GM12892 (cell line): Measurements from ENCODE around the gene AGPS.

Experiments used
- POLR2A ChIP-seq: IDR thresholded peaks from 2 replicates; pipeline ENCODE4 v1.6.1; 2011; ENCODE audit warnings: low read depth, low read length, control low read depth
- POLR2AphosphoS5 ChIP-seq: IDR thresholded peaks from 2 replicates; pipeline ENCODE4 v1.6.1; 2011; ENCODE audit warnings: low read depth, low read length, control low read depth
- TAF1 ChIP-seq: IDR thresholded peaks from 2 replicates; pipeline ENCODE4 v1.6.1; 2011; ENCODE audit warnings: low read depth, mild to moderate bottlenecking, control low read depth, low read length, borderline replicate concordance

DNA sequence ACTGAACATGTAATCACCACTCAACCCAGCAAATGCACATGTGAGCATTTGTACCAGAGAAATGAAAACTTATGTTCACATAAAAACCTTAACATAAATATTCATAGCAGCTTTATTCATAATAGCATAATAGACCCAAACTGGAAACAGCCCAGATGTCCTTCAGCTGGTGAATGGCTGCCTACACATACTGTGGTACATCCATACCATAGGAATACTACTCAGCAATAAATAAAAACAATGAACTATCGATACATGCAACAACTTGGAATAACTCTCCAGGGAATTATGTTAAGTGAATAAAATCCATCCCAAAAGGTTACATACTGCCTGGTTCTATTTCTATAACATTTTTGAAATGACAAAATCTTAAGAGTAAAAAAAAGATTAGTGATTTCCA lies 140.0 kb downstream of the AGPS start:
- TF ChIP-seq POLR2A (no peak), POLR2AphosphoS5 (no peak), TAF1 (no peak)
